Upper lobe of left lung (tissue), 4 donors: ENCODE results near the gene PEX10.

Source experiments
- POLR2A ChIP-seq, 4 donors: fragments of 450-650 bp; IDR thresholded peaks; one replicate each; pipeline ENCODE4 v1.5.1; 2016 to 2017; ENCODE audit warnings: antibody characterized with exemption in 4 of 4, mild to moderate bottlenecking in 2 of 4
- TF ChIP-seq, protein P1 (sequence below), 6 experiments: fragments of 450-650 bp in 4 of 6; fragments of 200-600 bp in 2 of 6; sonication (generic) in 2 of 6; IDR thresholded peaks; one replicate each; pipeline ENCODE4 v1.5.1; 2016 to 2019; ENCODE audit warnings: antibody characterized with exemption in 6 of 6

DNA sequence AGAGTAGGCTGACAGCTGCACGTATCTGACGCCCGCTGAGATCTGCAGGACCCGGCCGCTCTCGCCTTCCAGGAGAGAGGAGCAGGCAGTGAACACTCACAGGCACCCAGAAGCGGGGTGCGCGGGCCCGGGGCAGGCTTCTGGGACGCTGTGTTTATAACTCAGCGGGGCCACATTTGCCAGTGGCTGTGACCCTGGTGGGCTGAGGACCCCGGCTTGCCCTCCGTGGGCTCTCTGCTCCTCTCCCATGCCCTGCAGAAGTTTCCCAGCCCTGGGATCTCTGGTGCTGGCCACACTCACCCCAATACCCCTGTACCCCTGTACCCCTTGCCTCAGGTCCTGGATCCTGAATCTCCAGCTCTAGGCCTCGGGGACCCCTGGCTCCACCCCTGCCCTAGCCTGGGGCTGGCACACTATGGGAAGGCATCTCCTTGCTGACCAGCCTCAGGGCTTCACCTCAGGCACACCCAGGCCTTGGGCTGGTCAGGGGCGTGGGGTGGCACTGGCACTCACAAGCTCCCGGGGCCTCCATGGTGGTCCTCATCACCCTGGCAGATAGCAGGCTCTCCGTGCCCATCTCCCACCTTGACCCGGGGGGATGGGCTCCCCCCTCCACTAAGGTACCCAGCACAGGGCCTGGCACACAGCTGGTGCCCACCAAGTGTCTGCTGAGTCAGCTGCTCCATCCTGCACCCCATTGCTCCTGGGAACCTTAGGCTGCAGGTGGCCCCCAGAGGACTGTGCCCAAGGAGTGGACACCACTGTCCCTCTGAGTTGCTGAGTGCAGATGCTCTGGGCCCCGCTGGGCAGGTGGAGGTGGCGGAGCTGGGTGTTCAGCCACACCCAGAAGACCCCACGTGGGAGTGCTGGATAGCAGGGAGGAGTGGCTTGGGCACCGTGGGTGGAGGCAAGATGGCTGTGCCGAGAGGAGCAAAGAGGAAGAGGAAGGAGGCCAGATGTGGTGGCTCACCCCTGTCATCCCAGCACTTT is 53.4 kb downstream of the PEX10 start:
- TF ChIP-seq, protein P1, sequence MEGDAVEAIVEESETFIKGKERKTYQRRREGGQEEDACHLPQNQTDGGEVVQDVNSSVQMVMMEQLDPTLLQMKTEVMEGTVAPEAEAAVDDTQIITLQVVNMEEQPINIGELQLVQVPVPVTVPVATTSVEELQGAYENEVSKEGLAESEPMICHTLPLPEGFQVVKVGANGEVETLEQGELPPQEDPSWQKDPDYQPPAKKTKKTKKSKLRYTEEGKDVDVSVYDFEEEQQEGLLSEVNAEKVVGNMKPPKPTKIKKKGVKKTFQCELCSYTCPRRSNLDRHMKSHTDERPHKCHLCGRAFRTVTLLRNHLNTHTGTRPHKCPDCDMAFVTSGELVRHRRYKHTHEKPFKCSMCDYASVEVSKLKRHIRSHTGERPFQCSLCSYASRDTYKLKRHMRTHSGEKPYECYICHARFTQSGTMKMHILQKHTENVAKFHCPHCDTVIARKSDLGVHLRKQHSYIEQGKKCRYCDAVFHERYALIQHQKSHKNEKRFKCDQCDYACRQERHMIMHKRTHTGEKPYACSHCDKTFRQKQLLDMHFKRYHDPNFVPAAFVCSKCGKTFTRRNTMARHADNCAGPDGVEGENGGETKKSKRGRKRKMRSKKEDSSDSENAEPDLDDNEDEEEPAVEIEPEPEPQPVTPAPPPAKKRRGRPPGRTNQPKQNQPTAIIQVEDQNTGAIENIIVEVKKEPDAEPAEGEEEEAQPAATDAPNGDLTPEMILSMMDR (IDR thresholded peaks at IDR 0.05): no peak
- TF ChIP-seq POLR2A (IDR thresholded peaks at IDR 0.05): no peak
